ENCODE results near the gene CTSE. TPM values are rescaled to one million over a fixed set of nuclear protein-coding genes. Genes with fewer than 3 reads are reported as not detected.

Gene CTSE
- total RNA-seq, 2 experiments from 2014 or later: not detected

DNA sequence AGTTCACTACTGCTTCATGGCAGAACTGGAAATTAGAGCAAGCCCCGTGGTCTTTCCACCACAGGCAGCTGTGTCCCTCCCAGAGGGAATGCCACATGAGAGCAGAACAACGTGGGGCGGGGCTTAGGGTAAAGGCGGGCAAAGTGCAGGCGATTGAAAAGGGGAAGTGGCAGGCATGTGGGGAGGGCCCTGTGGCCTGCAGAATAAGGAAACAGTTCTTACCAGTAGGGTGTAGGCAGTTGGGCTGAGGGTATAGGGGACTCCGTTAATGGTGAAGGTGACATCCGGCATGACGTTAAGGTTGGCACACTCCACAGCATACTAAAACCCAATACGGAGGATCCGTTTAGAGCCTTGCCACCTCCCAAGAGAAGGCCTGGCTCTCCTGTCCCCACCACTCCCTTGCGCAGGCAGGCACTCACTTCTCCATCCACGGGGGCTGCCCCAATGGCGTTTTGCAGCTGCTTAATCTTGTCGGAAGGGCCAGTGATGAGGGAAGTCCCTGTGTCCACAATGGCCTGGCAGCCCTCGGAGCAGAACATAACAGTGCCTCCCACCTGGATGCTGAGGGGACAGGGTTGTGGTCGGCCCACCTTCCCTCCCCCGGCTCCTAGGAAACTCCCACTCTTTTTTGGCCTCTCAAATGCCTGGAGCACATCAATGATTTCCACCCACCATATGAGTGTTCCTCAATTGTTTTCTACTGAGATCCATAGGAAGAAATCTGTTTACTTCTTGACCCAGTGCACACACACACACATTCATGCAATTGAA is 11.4 kb downstream of the CTSE start:
- H3K9me3 ChIP-seq (ENCODE audit: control insufficient read depth in 1 of 2, insufficient read depth in 1 of 2, low read length in 2 of 2): no peaks in the 10 kb centered on the region
- TF ChIP-seq CTCF (IDR thresholded peaks at IDR 0.05): no peak
- Mint-ChIP-seq H3K9me3 (no peaks in the 10 kb centered on the region), H3K27ac (no peak overlapping the region), H3K4me3 (peak overlapping the region; percentile 44), H3K27me3 (no peaks in the 10 kb centered on the region), H3K36me3 (ENCODE audit: low read depth) (no peaks in the 10 kb centered on the region), H3K4me1 (ENCODE audit: low read depth) (peaks cover 24% of the 10 kb centered on the region)
- DNase-seq (peak in 9 of 14 experiments; percentile 4 to 71 (median 29)), ATAC-seq (ENCODE audit: poor library complexity) (peak; percentile 95)
- POLR2A ChIA-PET: no interaction called here
- H3K4me1 ChIP-seq (ENCODE audit: insufficient read depth, low read length): peaks cover 8% of the 10 kb centered on the region
- intact Hi-C loops (cut with DNase I, micrococcal nuclease): no loop called here
- no peak overlapping the region for H3K4me3 ChIP-seq (ENCODE audit: low read length)
- H3K27me3 ChIP-seq (ENCODE audit: control insufficient read depth in 1 of 2, insufficient read depth in 2 of 2, low read length in 2 of 2): no peaks in the 10 kb centered on the region
- H3K36me3 ChIP-seq (ENCODE audit: insufficient read depth, low read length): no peaks in the 10 kb centered on the region
- CTCF ChIA-PET: no interaction called here
- H3K27ac ChIP-seq (ENCODE audit: low read depth in 1 of 2, low read length in 2 of 2): no peak overlapping the region

GRCh38 chr1:206011057-206011456 is 12.6 kb downstream of the CTSE start:
- intact Hi-C loops (cut with DNase I, micrococcal nuclease): no loop called here
- Mint-ChIP-seq H3K4me3 (no peak overlapping the region), H3K27me3 (peaks cover 6% of the 10 kb centered on the region), H3K9me3 (no peaks in the 10 kb centered on the region), H3K27ac (no peak overlapping the region), H3K36me3 (ENCODE audit: low read depth) (no peaks in the 10 kb centered on the region), H3K4me1 (ENCODE audit: low read depth) (peaks cover 24% of the 10 kb centered on the region)
- H3K27me3 ChIP-seq (ENCODE audit: control insufficient read depth in 1 of 2, insufficient read depth in 2 of 2, low read length in 2 of 2): no peaks in the 10 kb centered on the region
- H3K4me1 ChIP-seq (ENCODE audit: insufficient read depth, low read length): peaks cover 8% of the 10 kb centered on the region
- H3K36me3 ChIP-seq (ENCODE audit: insufficient read depth, low read length): no peaks in the 10 kb centered on the region
- no peaks in the 10 kb centered on the region for H3K9me3 ChIP-seq (ENCODE audit: control insufficient read depth in 1 of 2, insufficient read depth in 1 of 2, low read length in 2 of 2)
- TF ChIP-seq CTCF (IDR thresholded peaks at IDR 0.05): no peak
- ATAC-seq (ENCODE audit: poor library complexity) (no peak), DNase-seq (no peak)
- H3K27ac ChIP-seq (ENCODE audit: low read depth in 1 of 2, low read length in 2 of 2): no peak overlapping the region
- CTCF ChIA-PET: no interaction called here
- POLR2A ChIA-PET: no interaction called here
- H3K4me3 ChIP-seq (ENCODE audit: low read length): no peak overlapping the region

DNA sequence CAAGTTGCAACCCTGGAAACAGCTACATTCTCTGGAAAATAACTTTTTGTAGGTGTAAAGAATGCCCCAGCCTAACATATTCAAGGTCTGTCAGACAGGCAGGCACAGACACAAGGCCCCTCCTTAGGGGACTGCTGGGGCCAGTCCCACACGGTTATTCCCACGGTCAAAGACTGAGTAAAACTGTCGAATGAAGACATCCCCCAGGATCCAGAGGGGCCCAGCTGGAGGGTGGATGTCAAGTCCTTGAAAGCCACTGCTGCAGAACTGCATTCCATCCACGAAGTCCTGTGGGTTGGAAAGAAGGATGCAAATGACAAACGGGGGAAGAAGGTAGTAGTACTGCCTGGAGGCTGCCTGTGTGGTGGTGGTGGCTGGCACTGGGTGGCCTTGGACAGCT is 13.6 kb downstream of the CTSE start:
- no peak overlapping the region for H3K4me3 Mint-ChIP-seq
- peaks cover 8% of the 10 kb centered on the region for H3K4me1 ChIP-seq (ENCODE audit: insufficient read depth, low read length)
- no peak overlapping the region for H3K27ac ChIP-seq (ENCODE audit: low read depth in 1 of 2, low read length in 2 of 2)
- H3K36me3 ChIP-seq (ENCODE audit: insufficient read depth, low read length): no peaks in the 10 kb centered on the region
- H3K36me3 Mint-ChIP-seq (ENCODE audit: low read depth): no peaks in the 10 kb centered on the region
- no peaks in the 10 kb centered on the region for H3K9me3 ChIP-seq (ENCODE audit: control insufficient read depth in 1 of 2, insufficient read depth in 1 of 2, low read length in 2 of 2)
- intact Hi-C loops (cut with DNase I, micrococcal nuclease): no loop called here
- no peak overlapping the region for H3K4me3 ChIP-seq (ENCODE audit: low read length)
- ChIA-PET CTCF (no interaction called here), POLR2A (no interaction called here)
- ATAC-seq (ENCODE audit: poor library complexity) (no peak), DNase-seq (no peak)
- no peaks in the 10 kb centered on the region for H3K27me3 ChIP-seq (ENCODE audit: control insufficient read depth in 1 of 2, insufficient read depth in 2 of 2, low read length in 2 of 2)
- H3K9me3 Mint-ChIP-seq: no peaks in the 10 kb centered on the region
- no peak for TF ChIP-seq CTCF (IDR thresholded peaks at IDR 0.05)
- H3K27me3 Mint-ChIP-seq: peaks cover 7% of the 10 kb centered on the region
- H3K27ac Mint-ChIP-seq: no peak overlapping the region
- H3K4me1 Mint-ChIP-seq (ENCODE audit: low read depth): peaks cover 24% of the 10 kb centered on the region
